Tibial nerve (tissue), 4 donors: ENCODE measurements around the gene PLD3. TPM values are rescaled to one million over a fixed set of nuclear protein-coding genes. Genes with fewer than 3 reads are reported as not detected.

Source experiments
- DNase-seq, 2 donors: peaks; one replicate each; pipeline ENCODE4 v3.0.0-alpha.2; 2019; ENCODE audit warnings: low spot score in 2 of 2
- H3K27ac ChIP-seq, 4 donors: fragments of 200-600 bp; sonication (generic) in 3 of 4; one replicate each; pipeline ENCODE4 v1.5.1; 2017 to 2019; ENCODE audit warnings: mild to moderate bottlenecking in 1 of 4
- H3K27me3 ChIP-seq, 2 donors: fragments of 200-600 bp; sonication (generic) in 1 of 2; one replicate each; pipeline versions ENCODE4 v1.5.1 to v1.6.0; 2017 to 2019
- H3K36me3 ChIP-seq, 3 donors: fragments of 200-600 bp; sonication (generic); one replicate each; pipeline ENCODE4 v1.5.1; 2018 to 2019
- H3K4me1 ChIP-seq, 4 donors: fragments of 200-600 bp; sonication (generic) in 3 of 4; one replicate each; pipeline ENCODE4 v1.5.1; 2017 to 2019
- H3K4me3 ChIP-seq, 4 donors: fragments of 200-600 bp; sonication (generic) in 3 of 4; one replicate each; pipeline ENCODE4 v1.5.1; 2017 to 2019; ENCODE audit warnings: mild to moderate bottlenecking in 1 of 4, moderate library complexity in 1 of 4
- H3K9me3 ChIP-seq, 4 donors: fragments of 200-600 bp; sonication (generic) in 3 of 4; one replicate each; pipeline ENCODE4 v1.5.1; 2017 to 2019
- EP300 ChIP-seq, 2 donors: sonication (generic); formaldehyde crosslinking; IDR thresholded peaks; one replicate each; pipeline ENCODE4 v1.6.1; 2017; ENCODE audit warnings: antibody characterized with exemption in 2 of 2, mild to moderate bottlenecking in 1 of 2
- POLR2A ChIP-seq, 2 donors: fragments of 450-650 bp; IDR thresholded peaks; one replicate each; pipeline ENCODE4 v1.6.1; 2017; ENCODE audit warnings: antibody characterized with exemption in 2 of 2, mild to moderate bottlenecking in 2 of 2, moderate library complexity in 2 of 2
- WGBS, 2 donors: methylation state at CpG; one replicate each; pipeline ENCODE4 v1.1.5; 2018; 5-methylcytosine and 5-hydroxymethylcytosine counted together
- total RNA-seq, 4 donors: library from RNA; depleted of rRNA; stranded (reverse); fragments of >200 nt; gene quantifications; one replicate each; pipeline ENCODE4 v1.1.0, GENCODE V29; 2016
- TF ChIP-seq, protein P1 (sequence below), 5 experiments: fragments of 200-600 bp in 3 of 5; fragments of 450-650 bp in 2 of 5; sonication (generic) in 3 of 5; IDR thresholded peaks; one replicate each; pipeline ENCODE4 v1.5.1; 2016 to 2019; ENCODE audit warnings: antibody characterized with exemption in 5 of 5, mild to moderate bottlenecking in 3 of 5, moderate library complexity in 2 of 5

Gene PLD3
- total RNA-seq, 4 donors from 2014 or later = 259 to 352 (median 281) TPM

DNA sequence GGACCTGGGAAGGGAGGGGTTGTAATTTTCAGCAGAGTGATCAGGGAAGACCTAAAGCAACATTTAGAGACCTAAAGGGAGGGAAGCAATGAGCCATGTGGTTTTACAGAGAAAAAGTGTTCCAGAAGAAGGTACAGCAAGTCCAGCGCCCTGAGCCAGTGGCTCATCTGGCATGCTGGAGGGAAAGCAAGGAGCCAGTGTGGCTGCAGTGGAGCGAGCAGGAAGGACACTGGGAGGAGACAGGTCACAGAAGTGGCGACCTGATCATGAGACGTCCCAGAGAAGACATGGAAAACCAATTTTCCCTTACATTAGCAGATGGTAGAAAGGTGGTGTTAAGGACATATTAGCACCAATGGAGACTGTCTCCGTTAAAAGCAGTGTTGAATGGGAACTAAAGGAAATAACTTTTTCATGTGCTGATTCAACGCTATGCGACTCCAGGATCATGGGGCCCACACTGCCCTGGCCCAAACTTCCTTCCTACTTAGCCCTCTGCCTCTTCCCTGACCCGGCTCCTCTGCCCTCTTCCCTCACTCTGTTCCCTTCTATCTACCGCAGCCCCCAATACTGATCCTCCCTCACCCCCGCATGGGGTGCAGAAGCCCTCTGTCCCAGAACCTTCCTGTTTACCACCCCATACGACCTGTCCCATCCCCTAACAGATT lies 5.7 kb upstream of the PLD3 start:
- WGBS, 2 donors = 83 to 85% methylated on average over 11 of the region's 11 CpGs
- no peaks in the 10 kb centered on the region for H3K9me3 ChIP-seq
- peaks cover 0 to 17% (median 3%) of the 10 kb centered on the region in 4 donors for H3K4me1 ChIP-seq
- TF ChIP-seq, protein P1, sequence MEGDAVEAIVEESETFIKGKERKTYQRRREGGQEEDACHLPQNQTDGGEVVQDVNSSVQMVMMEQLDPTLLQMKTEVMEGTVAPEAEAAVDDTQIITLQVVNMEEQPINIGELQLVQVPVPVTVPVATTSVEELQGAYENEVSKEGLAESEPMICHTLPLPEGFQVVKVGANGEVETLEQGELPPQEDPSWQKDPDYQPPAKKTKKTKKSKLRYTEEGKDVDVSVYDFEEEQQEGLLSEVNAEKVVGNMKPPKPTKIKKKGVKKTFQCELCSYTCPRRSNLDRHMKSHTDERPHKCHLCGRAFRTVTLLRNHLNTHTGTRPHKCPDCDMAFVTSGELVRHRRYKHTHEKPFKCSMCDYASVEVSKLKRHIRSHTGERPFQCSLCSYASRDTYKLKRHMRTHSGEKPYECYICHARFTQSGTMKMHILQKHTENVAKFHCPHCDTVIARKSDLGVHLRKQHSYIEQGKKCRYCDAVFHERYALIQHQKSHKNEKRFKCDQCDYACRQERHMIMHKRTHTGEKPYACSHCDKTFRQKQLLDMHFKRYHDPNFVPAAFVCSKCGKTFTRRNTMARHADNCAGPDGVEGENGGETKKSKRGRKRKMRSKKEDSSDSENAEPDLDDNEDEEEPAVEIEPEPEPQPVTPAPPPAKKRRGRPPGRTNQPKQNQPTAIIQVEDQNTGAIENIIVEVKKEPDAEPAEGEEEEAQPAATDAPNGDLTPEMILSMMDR (IDR thresholded peaks at IDR 0.05) = no peak
- TF ChIP-seq EP300 (IDR thresholded peaks at IDR 0.05) (no peak), POLR2A (IDR thresholded peaks at IDR 0.05) (no peak)
- H3K27me3 ChIP-seq = no peaks in the 10 kb centered on the region
- H3K36me3 ChIP-seq = peaks cover 0 to 36% (median 0%) of the 10 kb centered on the region in 3 donors
- no peak overlapping the region for H3K27ac ChIP-seq
- DNase-seq = no peak
- H3K4me3 ChIP-seq = no peak overlapping the region

DNA sequence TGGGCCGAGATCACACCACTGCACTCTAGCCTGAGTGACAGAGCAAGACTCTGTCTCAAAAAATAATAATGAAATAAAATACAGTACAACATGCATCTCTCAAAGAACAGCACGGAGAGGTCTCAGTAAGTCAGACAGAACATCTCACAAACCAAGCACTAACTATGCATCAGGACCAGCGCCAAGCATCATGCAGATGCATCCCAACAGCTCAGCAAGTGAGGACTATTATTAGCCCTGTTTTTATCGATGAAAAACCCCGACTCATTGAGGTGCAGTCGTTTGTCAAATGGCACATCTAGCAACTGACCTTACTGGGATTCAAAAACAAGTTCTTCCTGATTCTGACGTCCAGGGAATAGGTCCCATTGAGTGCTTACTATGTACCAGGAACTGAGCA lies 4.1 kb upstream of the PLD3 start:
- no peak overlapping the region for H3K27ac ChIP-seq
- WGBS, 2 donors = 77 to 87% methylated on average over 7 of the region's 7 CpGs
- peaks cover 0 to 27% (median 0%) of the 10 kb centered on the region in 3 donors for H3K36me3 ChIP-seq
- DNase-seq = no peak
- H3K9me3 ChIP-seq = no peaks in the 10 kb centered on the region
- H3K4me3 ChIP-seq = no peak overlapping the region
- TF ChIP-seq POLR2A (IDR thresholded peaks at IDR 0.05) (no peak), EP300 (IDR thresholded peaks at IDR 0.05) (no peak)
- TF ChIP-seq, protein P1 (IDR thresholded peaks at IDR 0.05) = no peak
- peaks cover 0 to 25% (median 8%) of the 10 kb centered on the region in 4 donors for H3K4me1 ChIP-seq
- H3K27me3 ChIP-seq = no peaks in the 10 kb centered on the region

DNA sequence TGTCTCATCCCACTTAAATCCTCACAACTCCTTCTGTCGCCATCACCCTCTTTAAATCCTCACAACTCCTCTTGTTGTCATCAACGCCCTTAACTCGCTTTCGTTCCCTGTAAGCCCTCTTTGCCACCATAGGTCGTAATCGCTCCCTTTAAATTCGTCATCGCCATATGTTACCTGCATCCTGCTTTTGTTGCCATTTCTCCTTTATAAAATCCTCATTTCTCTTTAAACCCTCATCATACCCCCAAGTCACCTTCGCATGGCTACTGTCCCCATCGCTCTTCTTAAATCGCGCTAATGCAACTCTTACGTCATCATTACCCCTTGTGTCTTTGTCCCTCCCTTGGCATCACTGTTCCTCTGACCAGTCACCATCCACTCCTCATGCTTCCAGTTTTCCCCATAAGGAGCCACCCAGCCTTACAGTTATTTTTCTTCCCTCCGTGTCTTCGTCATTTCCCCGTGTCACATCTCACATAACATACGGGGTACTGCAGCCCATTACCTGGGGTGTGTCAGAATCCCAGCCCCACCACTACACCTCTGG lies 539 bp downstream of the PLD3 start:
- peak in 1 of 2 donors; percentile 19 for DNase-seq
- H3K27ac ChIP-seq = peak overlapping the region; percentile 70 to 89 (median 75)
- no peaks in the 10 kb centered on the region for H3K9me3 ChIP-seq
- no peaks in the 10 kb centered on the region for H3K27me3 ChIP-seq
- H3K4me1 ChIP-seq = peaks cover 0 to 28% (median 11%) of the 10 kb centered on the region in 4 donors
- H3K4me3 ChIP-seq = peak overlapping the region; percentile 66 to 88 (median 68)
- 19 to 21% methylated on average over 17 of the region's 17 CpGs for WGBS, 2 donors
- TF ChIP-seq POLR2A (IDR thresholded peaks at IDR 0.05) = no peak
- TF ChIP-seq, protein P1 (IDR thresholded peaks at IDR 0.05) = no peak
- TF ChIP-seq EP300 (IDR thresholded peaks at IDR 0.05) = no peak
- H3K36me3 ChIP-seq = peaks cover 0 to 10% (median 0%) of the 10 kb centered on the region in 3 donors

DNA sequence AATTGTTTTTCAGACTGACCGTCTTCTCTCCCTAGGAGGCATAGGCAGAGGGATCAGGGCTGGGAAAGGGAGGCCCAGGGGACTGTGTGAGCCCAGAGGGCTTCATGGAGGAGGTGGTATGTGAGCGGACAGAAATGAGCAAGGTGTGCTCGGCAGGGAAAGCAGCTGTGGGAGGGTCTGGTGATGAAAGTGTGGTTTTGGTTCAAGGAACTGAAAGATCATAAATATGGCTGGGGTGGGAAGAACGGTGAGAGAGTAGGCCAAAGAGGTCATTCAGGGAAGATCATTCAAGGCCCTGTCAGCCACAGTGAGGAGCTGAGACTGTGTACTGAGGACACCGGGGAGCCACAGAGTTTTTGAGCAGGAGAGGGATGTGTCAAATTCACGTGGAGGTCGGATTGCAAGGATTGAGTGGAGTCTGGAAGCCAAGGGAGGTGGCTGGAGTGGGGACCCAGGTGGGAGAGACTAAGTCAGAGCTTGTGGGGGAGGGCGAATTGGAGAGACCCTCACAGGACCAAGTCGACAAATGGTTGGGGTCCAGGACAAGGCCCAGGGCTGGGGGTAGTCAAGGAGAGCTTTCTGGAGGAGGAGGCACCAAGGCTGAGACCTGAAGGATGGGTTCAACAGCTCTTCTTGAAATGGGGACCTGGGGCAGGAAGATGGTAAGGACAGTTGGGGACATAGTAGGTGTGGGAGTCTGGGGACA lies 7.6 kb downstream of the PLD3 start:
- Histone ChIP-seq H3K27ac (no peak overlapping the region), H3K4me1 (peaks cover 0 to 10% (median 0%) of the 10 kb centered on the region in 4 donors), H3K9me3 (no peaks in the 10 kb centered on the region), H3K4me3 (no peak overlapping the region), H3K36me3 (peaks cover 0 to 32% (median 0%) of the 10 kb centered on the region in 3 donors), H3K27me3 (no peaks in the 10 kb centered on the region)
- TF ChIP-seq POLR2A (IDR thresholded peaks at IDR 0.05) = no peak
- TF ChIP-seq, protein P1 (IDR thresholded peaks at IDR 0.05) = no peak
- no peak for TF ChIP-seq EP300 (IDR thresholded peaks at IDR 0.05)
- DNase-seq = no peak
- WGBS, 2 donors = 85 to 88% methylated on average over 9 of the region's 9 CpGs
